Gastrocnemius medialis (tissue), 4 donors: ENCODE results near the gene TTLL13.
"Not testable (repeated sequence)": the region's sequence is repeated elsewhere in the genome, so short reads cannot be mapped to it uniquely, and the experiment has no call there.

Experiments used
- CTCF ChIP-seq, 5 experiments: fragments of 450-650 bp in 3 of 5; fragments of 200-600 bp in 2 of 5; sonication (generic) in 2 of 5; IDR thresholded peaks in 4 of 5; conservative IDR thresholded peaks in 1 of 5; 1 replicate in 4 of 5; 2 replicates in 1 of 5; pipeline ENCODE4 v1.5.1; 2016 to 2019; ENCODE audit warnings: antibody characterized with exemption in 5 of 5, mild to moderate bottlenecking in 3 of 5, moderate library complexity in 3 of 5
- POLR2A ChIP-seq, 2 donors: fragments of 450-650 bp; IDR thresholded peaks; one replicate each; pipeline ENCODE4 v1.6.1; 2017; ENCODE audit warnings: antibody characterized with exemption in 2 of 2, mild to moderate bottlenecking in 2 of 2, moderate library complexity in 2 of 2

- TF ChIP-seq CTCF (IDR thresholded peaks at IDR 0.05 in 4 of 5, conservative IDR thresholded peaks at IDR 0.05 in 1 of 5); POLR2A (IDR thresholded peaks at IDR 0.05): not testable (repeated sequence)
These were observed 29.1 kb downstream of the TTLL13 start for GRCh38 chr15:90278467-90278866.
